Measurements from ENCODE around the gene SPATA17.

Gene SPATA17

GRCh38 chr1:217856342-217857034, 225.3 kb downstream of the SPATA17 start:
- H3K4me3 ChIP-seq (ENCODE audit: low read depth, low read length): no peak overlapping the region
- TF ChIP-seq ZNF544 (tag by site-specific recombination; IDR thresholded peaks at IDR 0.05): no peak
- no peak for TF ChIP-seq ZXDB (tag by site-specific recombination; IDR thresholded peaks at IDR 0.05)
- no peak for TF ChIP-seq OVOL3 (tag by site-specific recombination; IDR thresholded peaks at IDR 0.05)
- TF ChIP-seq, protein P1, sequence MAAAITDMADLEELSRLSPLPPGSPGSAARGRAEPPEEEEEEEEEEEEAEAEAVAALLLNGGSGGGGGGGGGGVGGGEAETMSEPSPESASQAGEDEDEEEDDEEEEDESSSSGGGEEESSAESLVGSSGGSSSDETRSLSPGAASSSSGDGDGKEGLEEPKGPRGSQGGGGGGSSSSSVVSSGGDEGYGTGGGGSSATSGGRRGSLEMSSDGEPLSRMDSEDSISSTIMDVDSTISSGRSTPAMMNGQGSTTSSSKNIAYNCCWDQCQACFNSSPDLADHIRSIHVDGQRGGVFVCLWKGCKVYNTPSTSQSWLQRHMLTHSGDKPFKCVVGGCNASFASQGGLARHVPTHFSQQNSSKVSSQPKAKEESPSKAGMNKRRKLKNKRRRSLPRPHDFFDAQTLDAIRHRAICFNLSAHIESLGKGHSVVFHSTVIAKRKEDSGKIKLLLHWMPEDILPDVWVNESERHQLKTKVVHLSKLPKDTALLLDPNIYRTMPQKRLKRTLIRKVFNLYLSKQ (tag by site-specific recombination; IDR thresholded peaks at IDR 0.05; ENCODE audit: borderline replicate concordance): no peak
- no peak for TF ChIP-seq ZNF148 (tag by site-specific recombination; IDR thresholded peaks at IDR 0.05; ENCODE audit: borderline replicate concordance)
- TF ChIP-seq, protein P2, sequence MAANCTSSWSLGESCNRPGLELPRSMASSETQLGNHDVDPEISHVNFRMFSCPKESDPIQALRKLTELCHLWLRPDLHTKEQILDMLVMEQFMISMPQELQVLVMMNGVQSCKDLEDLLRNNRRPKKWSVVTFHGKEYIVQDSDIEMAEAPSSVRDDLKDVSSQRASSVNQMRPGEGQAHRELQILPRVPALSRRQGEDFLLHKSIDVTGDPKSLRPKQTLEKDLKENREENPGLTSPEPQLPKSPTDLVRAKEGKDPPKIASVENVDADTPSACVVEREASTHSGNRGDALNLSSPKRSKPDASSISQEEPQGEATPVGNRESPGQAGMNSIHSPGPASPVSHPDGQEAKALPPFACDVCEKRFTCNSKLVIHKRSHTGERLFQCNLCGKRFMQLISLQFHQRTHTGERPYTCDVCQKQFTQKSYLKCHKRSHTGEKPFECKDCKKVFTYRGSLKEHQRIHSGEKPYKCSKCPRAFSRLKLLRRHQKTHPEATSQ (tag by site-specific recombination; IDR thresholded peaks at IDR 0.05): no peak
- ChIA-PET POLR2A (no interaction called here), CTCF (no interaction called here)
- H3K27ac ChIP-seq (ENCODE audit: extremely low read depth, low read depth, low read length): no peak overlapping the region
- no peaks in the 10 kb centered on the region for H3K9me3 ChIP-seq (ENCODE audit: control insufficient read depth, insufficient read depth, low read depth, low read length)
- H3K4me1 ChIP-seq (ENCODE audit: control insufficient read depth, insufficient read depth, low read length): no peaks in the 10 kb centered on the region
- H3K36me3 ChIP-seq (ENCODE audit: control insufficient read depth in 2 of 2, insufficient read depth in 1 of 2, low read length in 2 of 2): no peaks in the 10 kb centered on the region

GRCh38 chr1:217857061-217857460, 225.9 kb downstream of the SPATA17 start:
- Histone ChIP-seq H3K4me3 (ENCODE audit: low read depth, low read length) (no peak overlapping the region), H3K9me3 (ENCODE audit: control insufficient read depth, insufficient read depth, low read depth, low read length) (no peaks in the 10 kb centered on the region), H3K36me3 (ENCODE audit: control insufficient read depth in 2 of 2, insufficient read depth in 1 of 2, low read length in 2 of 2) (no peaks in the 10 kb centered on the region), H3K4me1 (ENCODE audit: control insufficient read depth, insufficient read depth, low read length) (no peaks in the 10 kb centered on the region), H3K27ac (ENCODE audit: extremely low read depth, low read depth, low read length) (no peak overlapping the region)
- CTCF ChIA-PET: no interaction called here
- TF ChIP-seq, protein P3, sequence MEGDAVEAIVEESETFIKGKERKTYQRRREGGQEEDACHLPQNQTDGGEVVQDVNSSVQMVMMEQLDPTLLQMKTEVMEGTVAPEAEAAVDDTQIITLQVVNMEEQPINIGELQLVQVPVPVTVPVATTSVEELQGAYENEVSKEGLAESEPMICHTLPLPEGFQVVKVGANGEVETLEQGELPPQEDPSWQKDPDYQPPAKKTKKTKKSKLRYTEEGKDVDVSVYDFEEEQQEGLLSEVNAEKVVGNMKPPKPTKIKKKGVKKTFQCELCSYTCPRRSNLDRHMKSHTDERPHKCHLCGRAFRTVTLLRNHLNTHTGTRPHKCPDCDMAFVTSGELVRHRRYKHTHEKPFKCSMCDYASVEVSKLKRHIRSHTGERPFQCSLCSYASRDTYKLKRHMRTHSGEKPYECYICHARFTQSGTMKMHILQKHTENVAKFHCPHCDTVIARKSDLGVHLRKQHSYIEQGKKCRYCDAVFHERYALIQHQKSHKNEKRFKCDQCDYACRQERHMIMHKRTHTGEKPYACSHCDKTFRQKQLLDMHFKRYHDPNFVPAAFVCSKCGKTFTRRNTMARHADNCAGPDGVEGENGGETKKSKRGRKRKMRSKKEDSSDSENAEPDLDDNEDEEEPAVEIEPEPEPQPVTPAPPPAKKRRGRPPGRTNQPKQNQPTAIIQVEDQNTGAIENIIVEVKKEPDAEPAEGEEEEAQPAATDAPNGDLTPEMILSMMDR (tag by site-specific recombination; IDR thresholded peaks at IDR 0.05): no peak
- POLR2A ChIA-PET: no interaction called here

DNA sequence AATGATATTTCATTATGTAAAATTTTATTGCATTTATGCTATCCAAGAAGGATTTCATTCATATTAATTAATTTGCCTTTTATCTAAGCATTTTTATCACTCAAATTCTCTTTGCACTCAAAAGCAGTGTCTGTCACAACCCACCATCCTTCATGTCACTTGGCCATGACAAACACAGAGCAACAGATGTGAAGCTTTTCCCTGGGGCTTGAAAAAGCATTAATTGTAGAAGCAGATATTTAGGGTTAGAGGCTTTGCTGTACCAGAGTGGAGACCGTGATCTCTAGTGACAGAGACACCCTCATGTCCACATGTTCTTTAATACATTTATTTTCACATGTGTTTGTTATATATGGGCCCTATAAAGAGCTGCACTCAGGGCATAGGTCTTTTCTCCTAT, 230.5 kb downstream of the SPATA17 start:
- CTCF ChIA-PET: no interaction called here
- Histone ChIP-seq H3K27ac (ENCODE audit: extremely low read depth, low read depth, low read length) (no peak overlapping the region), H3K9me3 (ENCODE audit: control insufficient read depth, insufficient read depth, low read depth, low read length) (no peaks in the 10 kb centered on the region), H3K4me3 (ENCODE audit: low read depth, low read length) (no peak overlapping the region), H3K36me3 (ENCODE audit: control insufficient read depth in 2 of 2, insufficient read depth in 1 of 2, low read length in 2 of 2) (no peaks in the 10 kb centered on the region), H3K4me1 (ENCODE audit: control insufficient read depth, insufficient read depth, low read length) (no peaks in the 10 kb centered on the region)
- POLR2A ChIA-PET: no interaction called here
- no peak for TF ChIP-seq ZFP69B (tag by site-specific recombination; IDR thresholded peaks at IDR 0.05)
- no peak for TF ChIP-seq ZNF549 (tag by site-specific recombination; IDR thresholded peaks at IDR 0.05)
- TF ChIP-seq ZNF701 (tag by site-specific recombination; IDR thresholded peaks at IDR 0.05): no peak
- TF ChIP-seq, protein P4, sequence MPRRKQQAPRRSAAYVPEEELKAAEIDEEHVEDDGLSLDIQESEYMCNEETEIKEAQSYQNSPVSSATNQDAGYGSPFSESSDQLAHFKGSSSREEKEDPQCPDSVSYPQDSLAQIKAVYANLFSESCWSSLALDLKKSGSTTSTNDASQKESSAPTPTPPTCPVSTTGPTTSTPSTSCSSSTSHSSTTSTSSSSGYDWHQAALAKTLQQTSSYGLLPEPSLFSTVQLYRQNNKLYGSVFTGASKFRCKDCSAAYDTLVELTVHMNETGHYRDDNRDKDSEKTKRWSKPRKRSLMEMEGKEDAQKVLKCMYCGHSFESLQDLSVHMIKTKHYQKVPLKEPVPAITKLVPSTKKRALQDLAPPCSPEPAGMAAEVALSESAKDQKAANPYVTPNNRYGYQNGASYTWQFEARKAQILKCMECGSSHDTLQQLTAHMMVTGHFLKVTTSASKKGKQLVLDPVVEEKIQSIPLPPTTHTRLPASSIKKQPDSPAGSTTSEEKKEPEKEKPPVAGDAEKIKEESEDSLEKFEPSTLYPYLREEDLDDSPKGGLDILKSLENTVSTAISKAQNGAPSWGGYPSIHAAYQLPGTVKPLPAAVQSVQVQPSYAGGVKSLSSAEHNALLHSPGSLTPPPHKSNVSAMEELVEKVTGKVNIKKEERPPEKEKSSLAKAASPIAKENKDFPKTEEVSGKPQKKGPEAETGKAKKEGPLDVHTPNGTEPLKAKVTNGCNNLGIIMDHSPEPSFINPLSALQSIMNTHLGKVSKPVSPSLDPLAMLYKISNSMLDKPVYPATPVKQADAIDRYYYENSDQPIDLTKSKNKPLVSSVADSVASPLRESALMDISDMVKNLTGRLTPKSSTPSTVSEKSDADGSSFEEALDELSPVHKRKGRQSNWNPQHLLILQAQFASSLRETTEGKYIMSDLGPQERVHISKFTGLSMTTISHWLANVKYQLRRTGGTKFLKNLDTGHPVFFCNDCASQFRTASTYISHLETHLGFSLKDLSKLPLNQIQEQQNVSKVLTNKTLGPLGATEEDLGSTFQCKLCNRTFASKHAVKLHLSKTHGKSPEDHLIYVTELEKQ (tag by site-specific recombination; IDR thresholded peaks at IDR 0.05; ENCODE audit: borderline replicate concordance): no peak
- no peak for TF ChIP-seq ZSCAN4 (tag by site-specific recombination; IDR thresholded peaks at IDR 0.05)
- TF ChIP-seq ZSCAN23 (tag by site-specific recombination; IDR thresholded peaks at IDR 0.05): no peak
- TF ChIP-seq ZNF610 (tag by site-specific recombination; IDR thresholded peaks at IDR 0.05; ENCODE audit: borderline replicate concordance): no peak
- no peak for TF ChIP-seq ZNF221 (tag by site-specific recombination; IDR thresholded peaks at IDR 0.05; ENCODE audit: borderline replicate concordance)
- TF ChIP-seq ZNF830 (tag by site-specific recombination; IDR thresholded peaks at IDR 0.05; ENCODE audit: low read depth): no peak
- TF ChIP-seq ZNF335 (tag by site-specific recombination; conservative IDR thresholded peaks at IDR 0.05): no peak
- TF ChIP-seq ZNF175 (tag by site-specific recombination; IDR thresholded peaks at IDR 0.05): no peak
- TF ChIP-seq TCF7L2 (IDR thresholded peaks at IDR 0.05; ENCODE audit: borderline replicate concordance, low read depth, low read length): no peak

All from HEK293 (cell line).